ENCODE measurements around the gene BNC1.

BNC1 gene, protein sequence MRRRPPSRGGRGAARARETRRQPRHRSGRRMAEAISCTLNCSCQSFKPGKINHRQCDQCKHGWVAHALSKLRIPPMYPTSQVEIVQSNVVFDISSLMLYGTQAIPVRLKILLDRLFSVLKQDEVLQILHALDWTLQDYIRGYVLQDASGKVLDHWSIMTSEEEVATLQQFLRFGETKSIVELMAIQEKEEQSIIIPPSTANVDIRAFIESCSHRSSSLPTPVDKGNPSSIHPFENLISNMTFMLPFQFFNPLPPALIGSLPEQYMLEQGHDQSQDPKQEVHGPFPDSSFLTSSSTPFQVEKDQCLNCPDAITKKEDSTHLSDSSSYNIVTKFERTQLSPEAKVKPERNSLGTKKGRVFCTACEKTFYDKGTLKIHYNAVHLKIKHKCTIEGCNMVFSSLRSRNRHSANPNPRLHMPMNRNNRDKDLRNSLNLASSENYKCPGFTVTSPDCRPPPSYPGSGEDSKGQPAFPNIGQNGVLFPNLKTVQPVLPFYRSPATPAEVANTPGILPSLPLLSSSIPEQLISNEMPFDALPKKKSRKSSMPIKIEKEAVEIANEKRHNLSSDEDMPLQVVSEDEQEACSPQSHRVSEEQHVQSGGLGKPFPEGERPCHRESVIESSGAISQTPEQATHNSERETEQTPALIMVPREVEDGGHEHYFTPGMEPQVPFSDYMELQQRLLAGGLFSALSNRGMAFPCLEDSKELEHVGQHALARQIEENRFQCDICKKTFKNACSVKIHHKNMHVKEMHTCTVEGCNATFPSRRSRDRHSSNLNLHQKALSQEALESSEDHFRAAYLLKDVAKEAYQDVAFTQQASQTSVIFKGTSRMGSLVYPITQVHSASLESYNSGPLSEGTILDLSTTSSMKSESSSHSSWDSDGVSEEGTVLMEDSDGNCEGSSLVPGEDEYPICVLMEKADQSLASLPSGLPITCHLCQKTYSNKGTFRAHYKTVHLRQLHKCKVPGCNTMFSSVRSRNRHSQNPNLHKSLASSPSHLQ

DNA sequence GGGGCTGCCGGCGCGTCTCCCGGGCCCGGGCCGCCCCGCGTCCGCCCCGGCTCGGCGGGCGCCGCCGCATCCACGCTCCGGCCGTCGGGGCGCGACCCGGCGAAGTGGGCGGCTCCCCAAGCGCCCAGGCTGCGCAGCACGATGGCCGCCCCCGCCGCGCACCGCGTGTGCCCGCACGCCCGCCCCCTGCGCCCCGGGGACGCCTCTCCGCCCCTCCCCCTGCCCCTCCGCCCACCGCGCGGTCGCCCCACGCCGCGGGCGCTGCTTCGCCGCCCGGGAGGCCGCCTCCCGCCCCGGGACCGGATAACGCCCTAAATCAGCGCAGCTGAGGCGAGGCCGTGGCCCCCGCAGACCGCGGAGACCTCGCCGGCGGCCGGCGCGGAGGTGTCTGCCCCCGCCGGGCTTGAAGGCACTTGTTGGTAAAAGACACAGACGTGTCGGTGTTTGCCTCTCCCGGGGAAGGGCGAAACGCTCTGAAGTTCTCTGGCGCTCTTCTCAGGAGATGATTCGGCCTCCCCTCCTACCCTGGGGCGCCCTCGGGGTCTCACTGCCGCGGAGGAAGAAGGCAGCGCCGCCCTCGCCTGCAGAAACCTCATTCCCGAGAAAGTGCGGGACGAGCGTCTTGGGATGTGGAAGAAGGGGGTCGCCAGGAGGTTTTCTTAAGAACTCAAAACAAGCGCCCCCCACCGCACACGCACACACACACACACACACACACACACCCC lies at the start of gene BNC1:
TSS of gene BNC1 (minus strand) at position 106 of the 725 bp plus-strand sequence. CDS start at position 70, 36 bp downstream.
- H3K27ac ChIP-seq: peak within 1 kb of the TSS; percentile 54; the same call in 1 of the 2 replicates

GRCh38 chr15:83327041-83327440 lies 42.6 kb upstream of the BNC1 start:
- TF ChIP-seq, protein P1, sequence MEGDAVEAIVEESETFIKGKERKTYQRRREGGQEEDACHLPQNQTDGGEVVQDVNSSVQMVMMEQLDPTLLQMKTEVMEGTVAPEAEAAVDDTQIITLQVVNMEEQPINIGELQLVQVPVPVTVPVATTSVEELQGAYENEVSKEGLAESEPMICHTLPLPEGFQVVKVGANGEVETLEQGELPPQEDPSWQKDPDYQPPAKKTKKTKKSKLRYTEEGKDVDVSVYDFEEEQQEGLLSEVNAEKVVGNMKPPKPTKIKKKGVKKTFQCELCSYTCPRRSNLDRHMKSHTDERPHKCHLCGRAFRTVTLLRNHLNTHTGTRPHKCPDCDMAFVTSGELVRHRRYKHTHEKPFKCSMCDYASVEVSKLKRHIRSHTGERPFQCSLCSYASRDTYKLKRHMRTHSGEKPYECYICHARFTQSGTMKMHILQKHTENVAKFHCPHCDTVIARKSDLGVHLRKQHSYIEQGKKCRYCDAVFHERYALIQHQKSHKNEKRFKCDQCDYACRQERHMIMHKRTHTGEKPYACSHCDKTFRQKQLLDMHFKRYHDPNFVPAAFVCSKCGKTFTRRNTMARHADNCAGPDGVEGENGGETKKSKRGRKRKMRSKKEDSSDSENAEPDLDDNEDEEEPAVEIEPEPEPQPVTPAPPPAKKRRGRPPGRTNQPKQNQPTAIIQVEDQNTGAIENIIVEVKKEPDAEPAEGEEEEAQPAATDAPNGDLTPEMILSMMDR (conservative IDR thresholded peaks at IDR 0.05): no peak
- no peak overlapping the region for H3K27ac ChIP-seq

More for the DNA sequence above, at the start of gene BNC1:
- TF ChIP-seq, protein P1 (conservative IDR thresholded peaks at IDR 0.05): no peak

DNA sequence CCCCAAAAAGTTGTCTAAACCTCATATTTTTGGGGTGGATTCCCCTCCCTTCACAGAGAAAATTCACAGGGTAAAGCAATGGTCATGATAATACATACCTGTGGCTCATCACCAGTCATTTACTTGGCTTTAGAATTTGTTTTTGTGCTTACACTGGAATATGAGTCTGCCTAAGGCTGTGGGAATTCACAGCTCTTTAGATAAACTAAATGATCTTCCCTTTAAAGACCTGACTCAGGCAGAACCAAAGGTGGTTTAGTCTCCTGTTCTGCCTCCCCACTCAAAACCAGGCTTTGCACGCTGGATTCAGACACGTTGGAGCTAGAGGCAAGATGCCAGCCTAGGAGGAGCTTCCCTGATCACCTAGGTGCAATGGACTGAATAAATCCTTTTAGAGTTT lies 40.3 kb upstream of the BNC1 start:
- TF ChIP-seq, protein P1 (conservative IDR thresholded peaks at IDR 0.05): no peak
- no peak overlapping the region for H3K27ac ChIP-seq

DNA sequence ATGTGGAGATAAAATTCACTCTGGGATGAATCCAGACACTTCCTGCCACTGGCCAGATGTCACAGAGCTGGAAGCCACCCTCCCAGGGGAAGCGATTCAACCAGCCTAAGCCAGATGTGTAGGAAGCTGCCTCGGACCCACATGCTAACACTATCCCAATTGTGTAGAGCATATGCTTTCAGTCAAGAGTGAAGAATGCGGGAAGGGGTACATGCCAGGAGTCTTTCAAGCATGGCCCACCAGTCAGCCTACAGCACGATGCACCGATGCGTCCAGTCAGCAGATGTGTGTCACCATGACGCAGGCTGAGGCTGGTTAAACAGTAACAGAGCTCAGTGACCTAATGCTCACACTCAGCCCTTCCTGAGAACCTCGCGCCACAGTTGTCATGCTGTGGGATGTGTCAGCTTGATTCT lies 38.8 kb upstream of the BNC1 start:
- TF ChIP-seq, protein P1 (conservative IDR thresholded peaks at IDR 0.05): no peak

DNA sequence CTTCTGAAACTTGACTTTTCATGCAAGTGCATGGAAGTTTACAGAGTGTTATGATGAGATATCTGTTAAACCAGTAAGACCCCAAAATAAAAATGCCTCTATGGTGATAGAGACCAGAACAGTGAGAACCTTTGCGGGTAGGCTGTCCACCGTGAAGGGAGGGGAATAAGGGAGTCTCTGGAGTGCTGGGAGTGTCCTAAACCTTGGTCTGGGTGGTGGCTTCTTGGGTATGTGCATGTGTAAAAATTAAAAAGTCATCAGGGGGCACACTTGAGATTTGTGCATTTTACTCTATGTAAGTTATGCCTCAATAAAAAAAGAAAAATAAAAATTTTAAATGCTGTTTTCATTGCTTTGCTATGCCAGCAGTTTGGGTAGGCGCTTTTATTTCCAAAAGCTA lies 38.2 kb upstream of the BNC1 start:
- H3K27ac ChIP-seq: no peak overlapping the region
- TF ChIP-seq, protein P1 (conservative IDR thresholded peaks at IDR 0.05): no peak

More for the DNA sequence above, 38.8 kb upstream of the BNC1 start:
- H3K27ac ChIP-seq: no peak overlapping the region

DNA sequence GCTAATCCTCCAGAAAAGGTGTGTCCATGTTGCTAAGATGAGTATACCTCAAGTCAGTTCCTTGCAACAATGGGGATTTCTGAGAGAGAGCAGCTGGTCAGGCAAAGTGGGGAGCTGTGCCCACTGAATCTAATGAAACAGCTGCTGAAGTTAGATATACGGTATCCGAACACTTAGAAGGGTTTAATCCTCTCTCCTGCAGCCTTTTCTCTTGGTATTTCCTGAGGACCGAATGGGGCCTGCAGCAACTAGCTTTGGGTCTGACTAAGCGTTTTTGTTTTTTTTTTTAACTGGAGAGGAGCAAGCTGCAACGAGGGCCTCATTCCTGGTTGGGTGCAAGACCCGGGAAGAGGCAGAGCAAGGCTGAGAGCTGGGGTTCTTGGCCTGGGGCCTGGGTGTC lies 37.6 kb upstream of the BNC1 start:
- TF ChIP-seq, protein P1 (conservative IDR thresholded peaks at IDR 0.05): no peak
- H3K27ac ChIP-seq: no peak overlapping the region

All from VCaP (cell line).